ENCODE measurements around the gene G3BP2.

DNA sequence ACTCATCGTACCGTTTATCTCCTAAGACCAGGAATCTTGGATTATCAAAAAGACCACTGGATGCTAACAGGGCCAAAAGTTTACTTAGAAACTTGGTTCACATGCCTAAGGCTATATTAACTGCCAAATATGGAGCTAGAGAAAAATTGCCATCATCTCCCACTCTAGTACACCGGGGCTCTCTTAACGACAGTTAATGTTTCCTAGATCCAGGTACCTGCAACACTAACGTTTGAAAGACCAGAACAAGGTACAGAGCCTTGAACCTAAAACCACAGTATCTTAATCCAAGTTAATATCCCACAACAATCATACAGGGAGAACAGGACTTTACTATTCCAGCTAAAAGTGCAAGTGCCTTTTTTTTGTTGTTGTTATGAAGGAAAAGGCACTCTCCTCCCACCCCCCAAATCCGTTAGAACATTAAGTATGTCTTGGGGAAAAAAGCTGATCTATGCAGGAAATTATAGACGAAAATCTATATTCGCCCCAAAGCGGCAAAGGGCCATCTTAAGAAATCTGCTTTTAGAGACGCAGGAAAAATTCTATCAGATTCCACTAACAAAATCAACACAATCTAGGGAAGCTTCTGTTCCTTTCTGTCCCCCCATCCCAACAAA lies 1.3 kb downstream of the G3BP2 start:
- TF ChIP-seq YY1 (IDR thresholded peaks at IDR 0.05) (no peak), RAD21 (IDR thresholded peaks at IDR 0.05) (no peak), FOXA1 (IDR thresholded peaks at IDR 0.05) (no peak), JUND (IDR thresholded peaks at IDR 0.05) (no peak)
- TF ChIP-seq, protein P1, sequence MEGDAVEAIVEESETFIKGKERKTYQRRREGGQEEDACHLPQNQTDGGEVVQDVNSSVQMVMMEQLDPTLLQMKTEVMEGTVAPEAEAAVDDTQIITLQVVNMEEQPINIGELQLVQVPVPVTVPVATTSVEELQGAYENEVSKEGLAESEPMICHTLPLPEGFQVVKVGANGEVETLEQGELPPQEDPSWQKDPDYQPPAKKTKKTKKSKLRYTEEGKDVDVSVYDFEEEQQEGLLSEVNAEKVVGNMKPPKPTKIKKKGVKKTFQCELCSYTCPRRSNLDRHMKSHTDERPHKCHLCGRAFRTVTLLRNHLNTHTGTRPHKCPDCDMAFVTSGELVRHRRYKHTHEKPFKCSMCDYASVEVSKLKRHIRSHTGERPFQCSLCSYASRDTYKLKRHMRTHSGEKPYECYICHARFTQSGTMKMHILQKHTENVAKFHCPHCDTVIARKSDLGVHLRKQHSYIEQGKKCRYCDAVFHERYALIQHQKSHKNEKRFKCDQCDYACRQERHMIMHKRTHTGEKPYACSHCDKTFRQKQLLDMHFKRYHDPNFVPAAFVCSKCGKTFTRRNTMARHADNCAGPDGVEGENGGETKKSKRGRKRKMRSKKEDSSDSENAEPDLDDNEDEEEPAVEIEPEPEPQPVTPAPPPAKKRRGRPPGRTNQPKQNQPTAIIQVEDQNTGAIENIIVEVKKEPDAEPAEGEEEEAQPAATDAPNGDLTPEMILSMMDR (IDR thresholded peaks at IDR 0.05; ENCODE audit: low read depth, low read length, missing input control) = no peak
- TF ChIP-seq, protein P2, sequence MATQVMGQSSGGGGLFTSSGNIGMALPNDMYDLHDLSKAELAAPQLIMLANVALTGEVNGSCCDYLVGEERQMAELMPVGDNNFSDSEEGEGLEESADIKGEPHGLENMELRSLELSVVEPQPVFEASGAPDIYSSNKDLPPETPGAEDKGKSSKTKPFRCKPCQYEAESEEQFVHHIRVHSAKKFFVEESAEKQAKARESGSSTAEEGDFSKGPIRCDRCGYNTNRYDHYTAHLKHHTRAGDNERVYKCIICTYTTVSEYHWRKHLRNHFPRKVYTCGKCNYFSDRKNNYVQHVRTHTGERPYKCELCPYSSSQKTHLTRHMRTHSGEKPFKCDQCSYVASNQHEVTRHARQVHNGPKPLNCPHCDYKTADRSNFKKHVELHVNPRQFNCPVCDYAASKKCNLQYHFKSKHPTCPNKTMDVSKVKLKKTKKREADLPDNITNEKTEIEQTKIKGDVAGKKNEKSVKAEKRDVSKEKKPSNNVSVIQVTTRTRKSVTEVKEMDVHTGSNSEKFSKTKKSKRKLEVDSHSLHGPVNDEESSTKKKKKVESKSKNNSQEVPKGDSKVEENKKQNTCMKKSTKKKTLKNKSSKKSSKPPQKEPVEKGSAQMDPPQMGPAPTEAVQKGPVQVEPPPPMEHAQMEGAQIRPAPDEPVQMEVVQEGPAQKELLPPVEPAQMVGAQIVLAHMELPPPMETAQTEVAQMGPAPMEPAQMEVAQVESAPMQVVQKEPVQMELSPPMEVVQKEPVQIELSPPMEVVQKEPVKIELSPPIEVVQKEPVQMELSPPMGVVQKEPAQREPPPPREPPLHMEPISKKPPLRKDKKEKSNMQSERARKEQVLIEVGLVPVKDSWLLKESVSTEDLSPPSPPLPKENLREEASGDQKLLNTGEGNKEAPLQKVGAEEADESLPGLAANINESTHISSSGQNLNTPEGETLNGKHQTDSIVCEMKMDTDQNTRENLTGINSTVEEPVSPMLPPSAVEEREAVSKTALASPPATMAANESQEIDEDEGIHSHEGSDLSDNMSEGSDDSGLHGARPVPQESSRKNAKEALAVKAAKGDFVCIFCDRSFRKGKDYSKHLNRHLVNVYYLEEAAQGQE (IDR thresholded peaks at IDR 0.05) = no peak
